Measurements from ENCODE around the gene ZDHHC13. TPM values are rescaled to one million over a fixed set of nuclear protein-coding genes. Genes with fewer than 3 reads are reported as not detected.
A peak's percentile ranks its signal among the peaks of the same experiment; 100 is the strongest.

ZDHHC13 gene, protein sequence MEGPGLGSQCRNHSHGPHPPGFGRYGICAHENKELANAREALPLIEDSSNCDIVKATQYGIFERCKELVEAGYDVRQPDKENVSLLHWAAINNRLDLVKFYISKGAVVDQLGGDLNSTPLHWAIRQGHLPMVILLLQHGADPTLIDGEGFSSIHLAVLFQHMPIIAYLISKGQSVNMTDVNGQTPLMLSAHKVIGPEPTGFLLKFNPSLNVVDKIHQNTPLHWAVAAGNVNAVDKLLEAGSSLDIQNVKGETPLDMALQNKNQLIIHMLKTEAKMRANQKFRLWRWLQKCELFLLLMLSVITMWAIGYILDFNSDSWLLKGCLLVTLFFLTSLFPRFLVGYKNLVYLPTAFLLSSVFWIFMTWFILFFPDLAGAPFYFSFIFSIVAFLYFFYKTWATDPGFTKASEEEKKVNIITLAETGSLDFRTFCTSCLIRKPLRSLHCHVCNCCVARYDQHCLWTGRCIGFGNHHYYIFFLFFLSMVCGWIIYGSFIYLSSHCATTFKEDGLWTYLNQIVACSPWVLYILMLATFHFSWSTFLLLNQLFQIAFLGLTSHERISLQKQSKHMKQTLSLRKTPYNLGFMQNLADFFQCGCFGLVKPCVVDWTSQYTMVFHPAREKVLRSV
- total RNA-seq = 10 to 100 TPM; 45.8 to 64.9 (median 58.1) TPM

DNA sequence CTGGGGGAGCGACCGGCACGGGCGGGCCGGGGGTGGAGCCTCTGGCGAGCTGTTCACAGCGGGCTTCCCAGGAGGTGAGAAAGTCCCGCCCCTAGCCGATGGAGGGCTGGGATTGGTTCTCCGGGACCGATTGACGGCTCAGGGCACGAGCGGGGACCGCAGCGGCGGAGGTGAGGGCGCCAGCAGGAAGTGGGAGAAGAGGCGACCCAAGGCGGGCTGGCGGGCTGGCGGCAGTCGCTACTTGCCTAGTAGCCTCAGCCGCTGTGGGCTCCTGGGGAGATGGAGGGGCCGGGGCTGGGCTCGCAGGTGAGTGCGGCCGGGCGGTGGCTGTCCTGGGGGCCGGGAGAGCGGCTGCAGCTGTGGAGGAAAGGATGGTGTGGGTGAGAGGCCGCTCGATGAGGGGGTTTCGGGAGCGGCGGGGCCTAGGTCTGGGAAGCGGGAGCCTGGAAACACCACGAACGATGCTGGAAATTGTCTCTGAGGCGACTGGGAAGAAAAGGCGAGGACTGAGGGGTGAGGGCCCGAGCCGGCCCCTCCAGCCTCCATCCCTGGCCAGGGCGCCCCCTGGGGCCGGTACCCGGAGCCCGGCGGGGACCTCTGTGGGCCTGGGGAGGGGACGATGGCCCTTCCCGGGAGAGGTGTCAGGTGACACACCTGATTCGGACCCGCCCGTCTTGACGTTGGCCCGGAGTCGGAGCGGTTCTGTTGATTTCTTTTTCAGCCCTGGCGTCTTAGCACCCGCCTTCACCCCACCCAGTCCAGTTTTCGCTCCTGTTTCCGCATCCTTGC, at the start of gene ZDHHC13:
Gene ZDHHC13 (plus strand): TSS at position 198 of the 789 bp plus-strand sequence. CDS start 82 bp downstream, at position 280.
- Histone ChIP-seq H3K4me1 (peaks cover 3 to 58% (median 9%) of the 10 kb centered on the region in 3 donors), H3K27ac (peak within 1 kb of the TSS; percentile 84 to 97 (median 94)), H3K27me3 (no peaks in the 10 kb centered on the region), H3K9me3 (no peaks in the 10 kb centered on the region), H3K4me3 (peak within 1 kb of the TSS; percentile 71 to 97 (median 87)), H3K36me3 (peaks cover 0 to 5% (median 0%) of the 10 kb centered on the region in 3 donors)
- peak in 3 of 4 donors; percentile 15 to 75 (median 26) for TF ChIP-seq POLR2A (IDR thresholded peaks at IDR 0.05)
- TF ChIP-seq, protein P1, sequence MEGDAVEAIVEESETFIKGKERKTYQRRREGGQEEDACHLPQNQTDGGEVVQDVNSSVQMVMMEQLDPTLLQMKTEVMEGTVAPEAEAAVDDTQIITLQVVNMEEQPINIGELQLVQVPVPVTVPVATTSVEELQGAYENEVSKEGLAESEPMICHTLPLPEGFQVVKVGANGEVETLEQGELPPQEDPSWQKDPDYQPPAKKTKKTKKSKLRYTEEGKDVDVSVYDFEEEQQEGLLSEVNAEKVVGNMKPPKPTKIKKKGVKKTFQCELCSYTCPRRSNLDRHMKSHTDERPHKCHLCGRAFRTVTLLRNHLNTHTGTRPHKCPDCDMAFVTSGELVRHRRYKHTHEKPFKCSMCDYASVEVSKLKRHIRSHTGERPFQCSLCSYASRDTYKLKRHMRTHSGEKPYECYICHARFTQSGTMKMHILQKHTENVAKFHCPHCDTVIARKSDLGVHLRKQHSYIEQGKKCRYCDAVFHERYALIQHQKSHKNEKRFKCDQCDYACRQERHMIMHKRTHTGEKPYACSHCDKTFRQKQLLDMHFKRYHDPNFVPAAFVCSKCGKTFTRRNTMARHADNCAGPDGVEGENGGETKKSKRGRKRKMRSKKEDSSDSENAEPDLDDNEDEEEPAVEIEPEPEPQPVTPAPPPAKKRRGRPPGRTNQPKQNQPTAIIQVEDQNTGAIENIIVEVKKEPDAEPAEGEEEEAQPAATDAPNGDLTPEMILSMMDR (IDR thresholded peaks at IDR 0.05) = peak in 2 of 6 experiments; percentile 13 to 18
- DNase-seq = peak; percentile 41
- WGBS, 2 donors = 1 to 2% methylated on average over 40 to 44 of the region's 61 CpGs
- intact Hi-C loops (cut with DNase I) = no loop called here

DNA sequence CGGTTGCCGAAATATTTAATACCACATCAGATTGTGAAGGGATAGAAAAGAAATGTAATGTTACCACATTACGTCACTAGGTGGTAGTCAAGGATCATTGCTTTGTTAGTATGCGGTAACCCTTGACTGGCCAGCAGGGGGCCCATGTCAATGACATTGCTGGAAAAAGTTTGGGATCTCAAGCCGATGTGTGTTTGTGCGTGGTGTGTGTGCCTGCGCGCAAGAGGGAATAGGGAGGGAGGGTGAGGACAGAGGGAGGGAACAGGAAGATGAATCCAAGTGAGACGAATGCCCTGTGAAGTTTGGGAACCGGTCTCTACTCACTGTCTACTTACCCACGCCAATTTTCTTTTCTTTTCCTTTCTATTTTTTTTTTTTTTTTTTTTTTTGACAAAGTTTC, 45.7 kb upstream of the ZDHHC13 start:
- intact Hi-C loops (cut with DNase I) = loop anchor here (5.0 kb wide), 1 partner anchor 486 kb away; no protein-coding TSS in a partner anchor
- Histone ChIP-seq H3K9me3 (no peaks in the 10 kb centered on the region), H3K27me3 (peaks cover 0 to 18% (median 0%) of the 10 kb centered on the region in 4 donors), H3K4me3 (peak overlapping the region in 1 of 4 donors; percentile 35), H3K4me1 (peaks cover 8 to 49% (median 8%) of the 10 kb centered on the region in 3 donors), H3K36me3 (no peaks in the 10 kb centered on the region), H3K27ac (peak overlapping the region in 3 of 4 donors; percentile 54 to 75 (median 66))
- no peak for DNase-seq
- TF ChIP-seq, protein P1 (IDR thresholded peaks at IDR 0.05) = peak; percentile 71 to 97 (median 92)
- TF ChIP-seq POLR2A (IDR thresholded peaks at IDR 0.05) = no peak
- 4 to 7% methylated on average over 11 of the region's 11 CpGs for WGBS, 2 donors

DNA sequence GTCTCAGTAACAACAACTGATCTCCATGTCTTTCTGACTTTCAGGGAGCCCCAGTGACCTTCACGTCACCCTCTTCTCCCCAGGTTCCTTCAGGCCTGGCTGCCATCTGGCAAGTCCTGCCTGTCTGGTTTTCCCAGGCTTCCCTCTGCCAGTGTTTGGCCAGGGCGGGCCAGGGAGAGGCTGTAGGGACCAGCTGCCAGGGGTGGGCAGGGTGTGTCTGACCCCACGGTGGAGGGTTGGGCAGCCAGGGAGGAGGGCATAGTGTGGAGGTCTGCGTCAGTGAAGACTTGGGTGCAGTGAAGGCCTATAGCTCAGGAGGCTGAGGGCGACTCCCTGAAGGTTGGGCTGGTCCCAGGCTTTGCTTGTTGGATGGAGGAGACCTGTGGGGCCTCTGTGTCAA, 44.5 kb upstream of the ZDHHC13 start:
- H3K4me3 ChIP-seq = no peak overlapping the region
- TF ChIP-seq, protein P1 (IDR thresholded peaks at IDR 0.05) = no peak
- no peak for TF ChIP-seq POLR2A (IDR thresholded peaks at IDR 0.05)
- intact Hi-C loops (cut with DNase I) = loop anchor here (5.0 kb wide), 1 partner anchor 485 kb away; no protein-coding TSS in a partner anchor
- peaks cover 8 to 61% (median 14%) of the 10 kb centered on the region in 3 donors for H3K4me1 ChIP-seq
- H3K27ac ChIP-seq = peak overlapping the region; percentile 21 to 75 (median 60)
- no peak for DNase-seq
- H3K27me3 ChIP-seq = peaks cover 0 to 13% (median 0%) of the 10 kb centered on the region in 4 donors
- WGBS, 2 donors = 45 to 80% methylated on average over 1 to 3 of the region's 5 CpGs
- H3K36me3 ChIP-seq = no peaks in the 10 kb centered on the region
- H3K9me3 ChIP-seq = no peaks in the 10 kb centered on the region

DNA sequence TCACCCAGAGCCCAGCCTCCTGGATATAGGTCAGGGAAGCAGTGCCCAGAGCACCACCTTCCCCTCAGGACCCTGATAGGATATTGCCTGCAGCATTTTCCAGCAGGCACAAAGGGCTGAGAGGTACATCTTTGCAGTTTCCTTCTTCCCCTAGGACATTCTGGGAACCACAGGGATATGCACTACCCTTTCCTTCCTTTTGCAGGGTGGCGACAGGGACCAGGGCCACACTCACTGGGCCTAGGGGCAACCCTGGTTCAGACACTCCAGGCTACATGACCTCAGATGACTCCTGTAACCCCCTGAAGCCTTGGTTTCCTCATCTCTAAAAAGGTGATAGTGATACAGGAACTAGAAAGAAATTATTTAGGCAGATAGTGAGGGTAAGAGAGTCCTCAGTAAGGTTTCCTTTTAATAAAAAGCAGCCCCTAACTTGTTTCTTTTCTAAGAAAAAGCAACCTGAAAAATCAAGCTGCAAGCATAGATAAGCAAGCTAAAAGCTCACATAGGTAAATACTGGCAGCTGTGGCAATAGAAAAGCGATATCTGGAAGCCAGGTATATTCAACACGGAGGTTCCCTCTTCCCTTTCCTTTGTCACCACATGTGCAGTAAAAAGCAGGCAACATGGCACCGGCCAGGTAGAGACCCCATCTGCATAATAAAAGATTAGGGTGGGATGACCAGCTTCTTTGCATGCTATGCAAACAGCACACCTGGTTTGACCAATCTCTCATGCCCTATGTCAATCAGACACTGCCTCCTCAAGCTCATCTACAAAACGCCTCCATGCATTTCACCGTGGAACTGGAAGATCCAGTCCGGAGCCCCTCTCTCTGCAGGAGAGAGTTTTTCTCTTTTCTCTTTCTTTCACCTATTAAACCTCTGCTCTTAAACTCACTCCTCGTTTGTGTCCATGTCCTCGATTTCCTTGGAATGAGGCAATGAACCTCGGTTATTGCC, 43.2 kb upstream of the ZDHHC13 start:
- Histone ChIP-seq H3K4me3 (no peak overlapping the region), H3K9me3 (no peaks in the 10 kb centered on the region), H3K4me1 (peaks cover 8 to 74% (median 14%) of the 10 kb centered on the region in 3 donors), H3K27ac (peak overlapping the region in 3 of 4 donors; percentile 54 to 75 (median 66)), H3K27me3 (peaks cover 0 to 8% (median 0%) of the 10 kb centered on the region in 4 donors), H3K36me3 (no peaks in the 10 kb centered on the region)
- DNase-seq = no peak
- TF ChIP-seq, protein P1 (IDR thresholded peaks at IDR 0.05) = no peak
- TF ChIP-seq POLR2A (IDR thresholded peaks at IDR 0.05) = no peak
- 59 to 66% methylated on average over 10 of the region's 10 CpGs for WGBS, 2 donors
- intact Hi-C loops (cut with DNase I) = loop anchor here (5.0 kb wide), 1 partner anchor 484 kb away; no protein-coding TSS in a partner anchor

All from esophagus squamous epithelium (tissue), 5 donors.